CD14-positive monocyte (primary cell): ENCODE results near the gene QKI. TPM values are rescaled to one million over a fixed set of nuclear protein-coding genes. Genes with fewer than 3 reads are reported as not detected.

Experiments used
- DNase-seq, 3 donors: peaks; one replicate each; pipeline ENCODE4 v3.0.0-alpha.2; 2011 to 2022
- H2AFZ ChIP-seq: 2 replicates; pipeline ENCODE4 v1.6.0; 2012; ENCODE audit warnings: mild to moderate bottlenecking, low read depth, low read length, inconsistent platforms; ENCODE audit not compliant: insufficient read depth, poor library complexity, severe bottlenecking
- H3K27ac ChIP-seq, 2 donors: 1 replicate in 1 of 2; 2 replicates in 1 of 2; pipeline ENCODE4 v1.5.1; 2012 to 2013; ENCODE audit warnings: low read length in 2 of 2, control low read depth in 1 of 2, inconsistent platforms in 1 of 2, low read depth in 1 of 2, mild to moderate bottlenecking in 1 of 2
- H3K27me3 ChIP-seq, 2 donors: one replicate each; pipeline versions ENCODE4 v1.6.0 to v1.6.1; 2011 to 2013; ENCODE audit warnings: low read length in 2 of 2; ENCODE audit not compliant: control insufficient read depth in 2 of 2, insufficient read depth in 2 of 2
- H3K36me3 ChIP-seq, 2 donors: replicated peaks in 1 of 2; 1 replicate in 1 of 2; 2 replicates in 1 of 2; pipeline versions ENCODE4 v1.5.1 to v1.6.1; 2012 to 2013; ENCODE audit warnings: low read length in 2 of 2, control low read depth in 1 of 2, inconsistent platforms in 1 of 2, mild to moderate bottlenecking in 1 of 2; ENCODE audit not compliant: insufficient read depth in 2 of 2, control insufficient read depth in 1 of 2
- H3K4me1 ChIP-seq, 2 donors: 1 replicate in 1 of 2; 2 replicates in 1 of 2; pipeline versions ENCODE4 v1.5.1 to v1.6.1; 2012 to 2013; ENCODE audit warnings: low read length in 2 of 2, control low read depth in 1 of 2, inconsistent platforms in 1 of 2, mild to moderate bottlenecking in 1 of 2, moderate library complexity in 1 of 2; ENCODE audit not compliant: insufficient read depth in 2 of 2, control insufficient read depth in 1 of 2
- H3K4me2 ChIP-seq: replicated peaks from 2 replicates; pipeline ENCODE3; 2012; ENCODE audit warnings: low read length, moderate library complexity, mild to moderate bottlenecking; ENCODE audit not compliant: poor library complexity, severe bottlenecking; ENCODE audit errors: extremely low read depth
- H3K4me3 ChIP-seq, 3 experiments: fragments of 200-600 bp in 1 of 3; sonication (generic) in 1 of 3; replicated peaks in 1 of 3; 1 replicate in 2 of 3; 2 replicates in 1 of 3; pipeline ENCODE4 v1.5.1; 2011 to 2013; ENCODE audit warnings: low read length in 3 of 3, mild to moderate bottlenecking in 3 of 3, control low read depth in 2 of 3, low read depth in 2 of 3, inconsistent platforms in 1 of 3, moderate library complexity in 1 of 3
- H3K79me2 ChIP-seq: 2 replicates; pipeline ENCODE4 v1.6.0; 2012; ENCODE audit warnings: mild to moderate bottlenecking, control low read depth, inconsistent platforms, low read length, moderate library complexity; ENCODE audit not compliant: insufficient read depth
- H3K9ac ChIP-seq: 2 replicates; pipeline ENCODE4 v1.6.0; 2017; ENCODE audit warnings: low read length, mild to moderate bottlenecking; ENCODE audit not compliant: insufficient read depth, poor library complexity, severe bottlenecking
- H3K9me3 ChIP-seq, 2 donors: replicated peaks in 1 of 2; 1 replicate in 1 of 2; 2 replicates in 1 of 2; pipeline versions ENCODE4 v1.5.1 to v1.6.1; 2012 to 2013; ENCODE audit warnings: low read length in 2 of 2, control low read depth in 1 of 2; ENCODE audit not compliant: control insufficient read depth in 1 of 2, insufficient read depth in 1 of 2
- H4K20me1 ChIP-seq: 2 replicates; pipeline ENCODE4 v1.6.0; 2012; ENCODE audit warnings: mild to moderate bottlenecking, low read length, control low read depth, moderate library complexity; ENCODE audit not compliant: insufficient read depth
- H3K27ac Mint-ChIP-seq, 7 donors: one replicate each; pipeline ENCODE4 v1.8.0; 2020; ENCODE audit warnings: mild to moderate bottlenecking in 7 of 7, mixed read lengths in 7 of 7, moderate library complexity in 6 of 7, inconsistent platforms in 2 of 7
- H3K27me3 Mint-ChIP-seq, 3 donors: one replicate each; pipeline ENCODE4 v1.8.0; 2021 to 2022; ENCODE audit warnings: low read depth in 3 of 3, mild to moderate bottlenecking in 3 of 3, mixed read lengths in 3 of 3, moderate library complexity in 3 of 3, inconsistent platforms in 1 of 3
- H3K36me3 Mint-ChIP-seq, 2 donors: one replicate each; pipeline ENCODE4 v1.8.0; 2020; ENCODE audit warnings: mixed read lengths in 2 of 2, inconsistent platforms in 1 of 2, mild to moderate bottlenecking in 1 of 2
- H3K4me1 Mint-ChIP-seq: one replicate; pipeline ENCODE4 v1.8.0; 2020; ENCODE audit warnings: mild to moderate bottlenecking, mixed read lengths
- H3K4me3 Mint-ChIP-seq, 2 donors: one replicate each; pipeline ENCODE4 v1.8.0; 2020; ENCODE audit warnings: mild to moderate bottlenecking in 2 of 2, mixed read lengths in 2 of 2, moderate library complexity in 1 of 2
- H3K9me3 Mint-ChIP-seq, 7 donors: one replicate each; pipeline ENCODE4 v1.8.0; 2020 to 2022; ENCODE audit warnings: mixed read lengths in 7 of 7, mild to moderate bottlenecking in 6 of 7, moderate library complexity in 6 of 7, inconsistent platforms in 2 of 7
- WGBS: methylation state at CpG from one replicate; pipeline ENCODE4 v1.1.5; 2013; ENCODE audit warnings: missing lambda C conversion rate; ENCODE audit not compliant: insufficient coverage; 5-methylcytosine and 5-hydroxymethylcytosine counted together
- intact Hi-C, 2 donors: fragments of 100-400 bp; cut with micrococcal nuclease; formaldehyde crosslinking; loops; one replicate each; pipeline versions ENCODE4 v1.15.0 to v1.15.1; 2023
- polyA plus RNA-seq, 3 donors: library from polyadenylated mRNA; depleted of rRNA in 1 of 3; unstranded in 2 of 3; stranded (reverse) in 1 of 3; fragments of 300-500 nt in 2 of 3; fragments of >200 nt in 1 of 3; fragmentation: Illumina TruSeq in 2 of 3; gene quantifications; 1 replicate in 2 of 3; 2 replicates in 1 of 3; pipeline ENCODE4 v1.2.3, GENCODE V29; 2012 to 2021
- TF ChIP-seq, protein P1 (sequence below): fragments of 200-600 bp; IDR thresholded peaks from one replicate; pipeline ENCODE4 v1.8.0; 2022; ENCODE audit warnings: antibody characterized with exemption, mild to moderate bottlenecking

Gene QKI
- polyA plus RNA-seq, 3 donors = 24.3 to 154 (median 71.8) TPM

DNA sequence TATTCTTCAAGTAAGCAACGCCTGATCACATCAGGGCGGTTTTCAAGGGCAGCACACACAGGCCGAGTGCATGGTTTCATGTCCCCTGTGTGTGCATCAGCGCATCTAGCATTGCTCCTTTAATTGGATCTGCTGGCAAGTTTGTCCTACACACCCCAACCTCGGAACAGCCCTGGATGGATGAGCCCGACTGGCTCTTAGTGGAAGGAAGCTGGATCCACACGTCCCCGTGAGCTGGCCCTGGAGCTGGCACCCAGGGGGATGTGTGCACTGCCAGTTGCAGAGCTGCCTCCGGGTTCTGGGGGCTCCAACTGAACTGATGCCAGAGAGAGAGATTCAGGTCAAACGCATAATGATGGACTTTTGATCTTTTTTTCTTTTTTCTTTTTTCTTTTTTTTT lies 39.2 kb upstream of the QKI start:
- Histone ChIP-seq H3K27me3 (no peaks in the 10 kb centered on the region), H3K27ac (no peak overlapping the region), H3K36me3 (no peaks in the 10 kb centered on the region), H2AFZ (no peak overlapping the region), H4K20me1 (no peaks in the 10 kb centered on the region), H3K4me2 (no peak overlapping the region), H3K9ac (no peak overlapping the region), H3K4me3 (no peak overlapping the region), H3K4me1 (no peaks in the 10 kb centered on the region), H3K79me2 (no peaks in the 10 kb centered on the region), H3K9me3 (no peaks in the 10 kb centered on the region)
- TF ChIP-seq, protein P1, sequence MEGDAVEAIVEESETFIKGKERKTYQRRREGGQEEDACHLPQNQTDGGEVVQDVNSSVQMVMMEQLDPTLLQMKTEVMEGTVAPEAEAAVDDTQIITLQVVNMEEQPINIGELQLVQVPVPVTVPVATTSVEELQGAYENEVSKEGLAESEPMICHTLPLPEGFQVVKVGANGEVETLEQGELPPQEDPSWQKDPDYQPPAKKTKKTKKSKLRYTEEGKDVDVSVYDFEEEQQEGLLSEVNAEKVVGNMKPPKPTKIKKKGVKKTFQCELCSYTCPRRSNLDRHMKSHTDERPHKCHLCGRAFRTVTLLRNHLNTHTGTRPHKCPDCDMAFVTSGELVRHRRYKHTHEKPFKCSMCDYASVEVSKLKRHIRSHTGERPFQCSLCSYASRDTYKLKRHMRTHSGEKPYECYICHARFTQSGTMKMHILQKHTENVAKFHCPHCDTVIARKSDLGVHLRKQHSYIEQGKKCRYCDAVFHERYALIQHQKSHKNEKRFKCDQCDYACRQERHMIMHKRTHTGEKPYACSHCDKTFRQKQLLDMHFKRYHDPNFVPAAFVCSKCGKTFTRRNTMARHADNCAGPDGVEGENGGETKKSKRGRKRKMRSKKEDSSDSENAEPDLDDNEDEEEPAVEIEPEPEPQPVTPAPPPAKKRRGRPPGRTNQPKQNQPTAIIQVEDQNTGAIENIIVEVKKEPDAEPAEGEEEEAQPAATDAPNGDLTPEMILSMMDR = no peak
- peaks cover 0 to 3% (median 0%) of the 10 kb centered on the region in 7 donors for H3K9me3 Mint-ChIP-seq
- intact Hi-C loops = no loop called here
- peaks cover 3 to 13% (median 11%) of the 10 kb centered on the region in 3 donors for H3K27me3 Mint-ChIP-seq
- no peak overlapping the region for H3K27ac Mint-ChIP-seq
- peaks cover under 1% of the 10 kb centered on the region for H3K4me1 Mint-ChIP-seq
- WGBS = 93% methylated on average over 8 of the region's 10 CpGs
- no peaks in the 10 kb centered on the region for H3K36me3 Mint-ChIP-seq
- DNase-seq = no peak
- no peak overlapping the region for H3K4me3 Mint-ChIP-seq

DNA sequence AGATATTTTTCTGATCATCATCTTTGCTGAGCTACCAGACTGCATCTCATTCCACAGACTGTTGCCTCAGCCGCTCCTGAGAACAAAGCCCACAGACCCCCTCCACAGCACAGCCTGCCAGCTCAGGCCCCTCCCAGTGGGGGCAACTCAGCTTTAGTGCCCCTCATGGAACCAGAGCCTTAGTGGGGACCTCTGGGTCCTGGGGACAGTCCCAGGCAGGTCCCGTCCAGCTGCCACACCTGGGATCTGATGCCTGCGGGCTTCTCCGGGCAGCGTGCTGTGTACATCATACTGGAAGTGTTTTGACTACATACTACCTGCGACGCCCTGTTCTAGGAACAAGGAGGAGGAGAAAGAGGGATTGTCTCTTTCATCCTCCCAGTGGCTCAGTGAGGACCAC lies 38.3 kb upstream of the QKI start:
- Histone ChIP-seq H3K9ac (no peak overlapping the region), H3K9me3 (no peaks in the 10 kb centered on the region), H3K27me3 (no peaks in the 10 kb centered on the region), H3K79me2 (no peaks in the 10 kb centered on the region), H2AFZ (no peak overlapping the region), H3K4me2 (no peak overlapping the region), H4K20me1 (no peaks in the 10 kb centered on the region), H3K4me1 (no peaks in the 10 kb centered on the region), H3K27ac (no peak overlapping the region), H3K4me3 (no peak overlapping the region), H3K36me3 (no peaks in the 10 kb centered on the region)
- TF ChIP-seq, protein P1 = no peak
- 100% methylated on average over 2 of the region's 7 CpGs for whole genome bisulfite sequencing
- no peak for DNase-seq
- peaks cover 0 to 3% (median 0%) of the 10 kb centered on the region in 7 donors for H3K9me3 Mint-ChIP-seq
- H3K4me3 Mint-ChIP-seq = no peak overlapping the region
- H3K27ac Mint-ChIP-seq = no peak overlapping the region
- intact Hi-C loops = no loop called here
- no peaks in the 10 kb centered on the region for H3K36me3 Mint-ChIP-seq
- H3K27me3 Mint-ChIP-seq = peaks cover 4 to 11% (median 11%) of the 10 kb centered on the region in 3 donors
- no peaks in the 10 kb centered on the region for H3K4me1 Mint-ChIP-seq
